Tibial artery (tissue), 4 donors: Measurements from ENCODE around the gene PLXNA4.

ENCODE experiments used
- DNase-seq, 2 donors: peaks; one replicate each; pipeline ENCODE4 v3.0.0-alpha.2; 2019
- H3K27ac ChIP-seq, 2 donors: fragments of 200-600 bp; sonication (generic) in 1 of 2; 1 replicate in 1 of 2; 2 replicates in 1 of 2; pipeline ENCODE4 v1.5.1; 2018 to 2019; ENCODE audit warnings: mild to moderate bottlenecking in 1 of 2
- H3K27me3 ChIP-seq, 2 donors: fragments of 200-600 bp; sonication (generic) in 1 of 2; one replicate each; pipeline versions ENCODE4 v1.5.1 to v1.6.0; 2016 to 2019
- H3K36me3 ChIP-seq, 3 donors: fragments of 200-600 bp; sonication (generic) in 2 of 3; one replicate each; pipeline ENCODE4 v1.5.1; 2016 to 2019; ENCODE audit warnings: mild to moderate bottlenecking in 2 of 3
- H3K4me1 ChIP-seq, 4 donors: fragments of 200-600 bp; sonication (generic) in 2 of 4; 1 replicate in 3 of 4; 2 replicates in 1 of 4; pipeline ENCODE4 v1.5.1; 2016 to 2019
- H3K4me3 ChIP-seq, 2 donors: fragments of 200-600 bp; sonication (generic) in 1 of 2; 1 replicate in 1 of 2; 2 replicates in 1 of 2; pipeline ENCODE4 v1.5.1; 2018 to 2019; ENCODE audit warnings: mild to moderate bottlenecking in 2 of 2
- H3K9me3 ChIP-seq, 3 donors: fragments of 200-600 bp; sonication (generic) in 1 of 3; one replicate each; pipeline ENCODE4 v1.5.1; 2016 to 2019
- intact Hi-C: fragments of 100-400 bp; cut with DNase I; formaldehyde crosslinking; loops from one replicate; pipeline ENCODE4 v1.15.0; 2023; ENCODE audit warnings: low total_unique reads
- TF ChIP-seq, protein P1 (sequence below), 2 experiments: fragments of 200-600 bp in 1 of 2; fragments of 450-650 bp in 1 of 2; IDR thresholded peaks; one replicate each; pipeline ENCODE4 v1.5.1; 2017 to 2019; ENCODE audit warnings: antibody characterized with exemption in 2 of 2, mild to moderate bottlenecking in 1 of 2, moderate library complexity in 1 of 2

The PLXNA4 gene

DNA sequence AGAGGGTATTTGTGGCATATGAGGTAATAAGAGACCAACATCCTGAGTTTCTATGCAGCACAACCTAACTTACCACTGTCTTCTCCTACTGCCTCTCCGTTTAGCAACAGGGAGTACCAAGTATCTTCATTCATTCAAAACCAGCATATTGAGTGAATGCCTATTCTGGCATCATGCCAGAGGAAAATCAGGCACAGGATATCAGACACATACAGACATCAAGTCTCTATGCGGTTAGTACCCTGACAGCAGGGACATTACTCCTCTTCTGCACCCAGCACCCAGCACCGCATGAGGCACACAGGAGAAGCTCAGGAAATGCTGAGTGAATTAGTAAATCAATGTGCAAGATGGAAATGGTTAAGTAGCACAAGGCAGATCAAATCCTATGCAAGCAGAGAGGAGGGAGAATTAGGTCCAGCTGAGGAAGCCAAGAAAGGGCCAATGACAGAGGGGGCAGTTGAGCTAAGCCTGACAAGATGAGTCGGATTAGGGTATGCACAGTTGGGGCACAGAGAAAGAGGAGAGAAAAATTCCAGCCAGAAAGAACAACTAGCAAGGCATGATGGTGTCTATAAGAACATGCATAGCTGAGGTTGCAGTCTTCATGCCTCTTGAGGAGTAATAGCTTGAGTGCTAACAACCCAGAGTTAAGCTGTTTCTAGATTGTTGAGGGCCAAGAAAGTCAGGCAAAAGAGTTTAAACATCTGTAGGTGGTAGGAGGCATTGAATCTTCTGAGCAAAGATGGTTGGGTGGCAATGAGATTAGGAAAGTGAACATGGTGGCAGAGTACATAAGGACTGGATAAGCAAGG is 146.0 kb downstream of the PLXNA4 start:
- H3K27me3 ChIP-seq = no peaks in the 10 kb centered on the region
- H3K9me3 ChIP-seq = no peaks in the 10 kb centered on the region
- TF ChIP-seq, protein P1, sequence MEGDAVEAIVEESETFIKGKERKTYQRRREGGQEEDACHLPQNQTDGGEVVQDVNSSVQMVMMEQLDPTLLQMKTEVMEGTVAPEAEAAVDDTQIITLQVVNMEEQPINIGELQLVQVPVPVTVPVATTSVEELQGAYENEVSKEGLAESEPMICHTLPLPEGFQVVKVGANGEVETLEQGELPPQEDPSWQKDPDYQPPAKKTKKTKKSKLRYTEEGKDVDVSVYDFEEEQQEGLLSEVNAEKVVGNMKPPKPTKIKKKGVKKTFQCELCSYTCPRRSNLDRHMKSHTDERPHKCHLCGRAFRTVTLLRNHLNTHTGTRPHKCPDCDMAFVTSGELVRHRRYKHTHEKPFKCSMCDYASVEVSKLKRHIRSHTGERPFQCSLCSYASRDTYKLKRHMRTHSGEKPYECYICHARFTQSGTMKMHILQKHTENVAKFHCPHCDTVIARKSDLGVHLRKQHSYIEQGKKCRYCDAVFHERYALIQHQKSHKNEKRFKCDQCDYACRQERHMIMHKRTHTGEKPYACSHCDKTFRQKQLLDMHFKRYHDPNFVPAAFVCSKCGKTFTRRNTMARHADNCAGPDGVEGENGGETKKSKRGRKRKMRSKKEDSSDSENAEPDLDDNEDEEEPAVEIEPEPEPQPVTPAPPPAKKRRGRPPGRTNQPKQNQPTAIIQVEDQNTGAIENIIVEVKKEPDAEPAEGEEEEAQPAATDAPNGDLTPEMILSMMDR (IDR thresholded peaks at IDR 0.05) = no peak
- H3K27ac ChIP-seq = no peak overlapping the region
- no peak for DNase-seq
- H3K36me3 ChIP-seq = no peaks in the 10 kb centered on the region
- no peak overlapping the region for H3K4me3 ChIP-seq
- intact Hi-C loops = no loop called here
- peaks cover 0 to 24% (median 0%) of the 10 kb centered on the region in 4 donors for H3K4me1 ChIP-seq

DNA sequence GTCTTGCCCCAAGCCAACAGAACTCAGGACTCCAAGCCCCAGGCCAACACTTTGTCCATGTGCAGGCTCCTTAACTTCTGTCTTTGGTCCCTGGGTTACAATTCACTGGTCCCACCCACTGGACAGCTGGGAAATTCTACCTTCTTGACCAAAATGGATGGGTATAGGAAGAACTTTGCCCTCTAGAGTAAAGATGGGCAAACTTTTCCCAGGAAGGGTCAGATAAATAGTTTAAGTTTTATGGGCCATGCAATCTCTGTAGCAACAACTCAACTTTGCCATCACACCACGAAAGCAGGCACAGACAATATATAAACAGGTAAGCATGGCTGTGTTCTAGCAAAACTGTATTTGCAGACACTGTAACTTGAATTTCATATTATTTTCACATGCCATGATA is 147.1 kb downstream of the PLXNA4 start:
- H3K4me1 ChIP-seq = peaks cover 0 to 30% (median 0%) of the 10 kb centered on the region in 4 donors
- intact Hi-C loops = no loop called here
- TF ChIP-seq, protein P1 (IDR thresholded peaks at IDR 0.05) = no peak

DNA sequence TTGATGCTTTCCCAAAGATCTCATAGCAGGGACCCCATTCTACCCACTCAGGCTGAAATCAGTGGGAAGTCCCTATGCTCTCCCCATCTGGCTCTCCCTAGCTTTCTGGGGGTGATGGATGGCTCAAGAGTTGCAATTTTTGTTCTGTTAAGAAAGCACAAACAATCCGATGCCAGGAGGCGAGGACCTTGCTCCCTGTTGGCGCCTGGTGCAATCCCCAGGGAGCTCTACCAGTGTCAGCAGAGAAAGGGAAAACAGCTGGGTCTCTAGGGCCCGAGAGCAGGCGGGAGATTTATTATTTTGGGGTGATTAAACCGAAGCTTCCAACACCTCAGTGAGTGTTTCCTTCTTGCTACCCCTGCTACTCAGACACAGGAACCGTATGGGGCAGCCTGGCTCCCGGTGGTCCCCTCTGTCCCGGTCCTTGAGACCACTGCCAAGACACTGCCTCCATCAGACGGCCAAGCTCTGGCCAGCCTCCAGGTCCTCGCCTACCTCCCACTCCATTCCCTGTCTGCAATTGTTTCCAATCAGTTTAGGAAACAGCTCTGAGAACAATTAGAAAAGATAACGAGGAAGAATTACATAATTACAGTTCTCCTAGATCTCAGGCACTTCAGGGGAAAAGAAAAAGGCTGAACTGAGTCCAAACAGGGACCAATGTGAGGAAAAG is 147.9 kb downstream of the PLXNA4 start:
- Histone ChIP-seq H3K27me3 (no peaks in the 10 kb centered on the region), H3K36me3 (no peaks in the 10 kb centered on the region), H3K9me3 (no peaks in the 10 kb centered on the region), H3K4me1 (peaks cover 0 to 30% (median 0%) of the 10 kb centered on the region in 4 donors), H3K27ac (no peak overlapping the region), H3K4me3 (no peak overlapping the region)
- TF ChIP-seq, protein P1 (IDR thresholded peaks at IDR 0.05) = no peak
- intact Hi-C loops = no loop called here
- no peak for DNase-seq

More for the DNA sequence above, 147.1 kb downstream of the PLXNA4 start:
- H3K27me3 ChIP-seq = no peaks in the 10 kb centered on the region
- H3K9me3 ChIP-seq = no peaks in the 10 kb centered on the region
- no peak overlapping the region for H3K4me3 ChIP-seq
- no peak for DNase-seq
- H3K27ac ChIP-seq = no peak overlapping the region
- no peaks in the 10 kb centered on the region for H3K36me3 ChIP-seq

DNA sequence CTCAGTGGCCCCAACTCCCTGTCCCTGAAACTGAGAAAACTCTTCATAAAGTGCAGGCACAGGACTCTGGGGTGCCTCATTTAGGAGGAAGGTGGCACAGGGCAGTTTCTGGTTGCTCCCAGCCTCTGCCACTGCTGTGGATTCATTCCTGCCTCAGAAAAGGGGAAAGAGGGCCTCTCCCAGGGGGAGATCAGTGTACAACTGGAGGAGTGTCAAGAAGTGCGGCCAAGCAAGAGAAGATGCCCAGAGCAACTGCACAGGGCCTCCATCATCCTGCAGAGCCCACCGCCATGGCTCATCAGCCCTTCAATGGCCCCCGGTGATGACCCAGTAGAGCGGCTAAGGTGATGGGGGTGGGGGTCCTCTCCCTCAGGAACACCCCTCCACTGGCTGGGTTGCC is 150.3 kb downstream of the PLXNA4 start:
- TF ChIP-seq, protein P1 (IDR thresholded peaks at IDR 0.05) = no peak
- no peak for DNase-seq
- no peak overlapping the region for H3K4me3 ChIP-seq
- no peaks in the 10 kb centered on the region for H3K27me3 ChIP-seq
- H3K4me1 ChIP-seq = peaks cover 0 to 30% (median 0%) of the 10 kb centered on the region in 4 donors
- H3K27ac ChIP-seq = no peak overlapping the region
- H3K9me3 ChIP-seq = no peaks in the 10 kb centered on the region
- H3K36me3 ChIP-seq = no peaks in the 10 kb centered on the region
- intact Hi-C loops = no loop called here

DNA sequence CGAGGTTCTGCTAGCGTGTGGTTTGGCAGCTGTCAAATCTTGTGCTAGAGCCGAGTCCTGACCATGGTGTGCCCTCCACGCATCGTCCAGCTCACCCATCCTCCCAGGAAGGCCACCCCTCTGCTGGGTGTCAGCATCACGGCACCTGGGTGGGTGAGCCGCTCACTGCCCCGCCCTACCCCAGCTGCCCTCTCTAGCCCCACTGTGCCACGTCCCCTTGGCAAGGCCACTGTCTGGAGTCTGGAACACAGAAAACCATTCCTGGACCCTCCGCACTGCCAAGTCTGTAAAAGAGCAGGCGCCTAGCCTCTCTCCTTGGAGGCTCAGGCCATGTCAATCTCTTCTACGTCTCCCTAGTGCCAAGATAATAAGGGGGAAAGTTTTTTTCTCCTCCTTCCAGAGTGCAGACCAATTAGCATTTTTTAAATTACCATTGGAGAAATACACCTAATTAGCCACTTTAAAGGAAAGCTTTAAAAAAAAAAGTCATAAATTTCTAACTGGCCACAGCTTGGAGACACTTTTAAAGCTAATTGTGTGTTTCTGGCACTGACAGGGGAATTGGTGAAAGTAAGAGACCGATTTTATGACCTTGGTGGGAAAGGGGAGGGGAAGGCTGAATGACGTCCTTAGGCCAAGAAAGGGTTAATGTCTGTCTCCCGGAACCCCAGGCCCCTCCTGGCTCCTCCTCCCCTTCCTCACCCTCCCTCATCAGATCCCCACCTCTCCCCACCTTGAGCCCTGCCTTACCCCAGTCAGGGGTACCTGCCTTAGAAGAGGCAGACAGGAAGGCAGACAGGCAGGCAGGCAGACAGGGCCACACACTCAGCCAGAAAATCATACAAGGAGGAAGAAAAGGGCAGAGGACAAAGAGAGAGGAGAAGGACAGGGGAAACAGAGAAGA is 151.2 kb downstream of the PLXNA4 start:
- intact Hi-C loops = no loop called here
- TF ChIP-seq, protein P1 (IDR thresholded peaks at IDR 0.05) = no peak
- no peak for DNase-seq
- no peaks in the 10 kb centered on the region for H3K9me3 ChIP-seq
- no peak overlapping the region for H3K27ac ChIP-seq
- no peaks in the 10 kb centered on the region for H3K27me3 ChIP-seq
- H3K4me1 ChIP-seq = peaks cover 0 to 28% (median 0%) of the 10 kb centered on the region in 4 donors
- H3K4me3 ChIP-seq = no peak overlapping the region
- H3K36me3 ChIP-seq = no peaks in the 10 kb centered on the region
